Stimulated activated CD8-positive, alpha-beta memory T cell treated with anti-CD3 and anti-CD28 coated beads, Interleukin-15, amount 100 ng/mL, for 4 hours (primary cell): ENCODE data around the gene CAB39.

Source experiments
- DNase-seq, 2 donors: peaks; one replicate each; pipeline ENCODE4 v3.0.0-alpha.2; 2020; ENCODE audit warnings: low read depth in 2 of 2

CAB39 gene

DNA sequence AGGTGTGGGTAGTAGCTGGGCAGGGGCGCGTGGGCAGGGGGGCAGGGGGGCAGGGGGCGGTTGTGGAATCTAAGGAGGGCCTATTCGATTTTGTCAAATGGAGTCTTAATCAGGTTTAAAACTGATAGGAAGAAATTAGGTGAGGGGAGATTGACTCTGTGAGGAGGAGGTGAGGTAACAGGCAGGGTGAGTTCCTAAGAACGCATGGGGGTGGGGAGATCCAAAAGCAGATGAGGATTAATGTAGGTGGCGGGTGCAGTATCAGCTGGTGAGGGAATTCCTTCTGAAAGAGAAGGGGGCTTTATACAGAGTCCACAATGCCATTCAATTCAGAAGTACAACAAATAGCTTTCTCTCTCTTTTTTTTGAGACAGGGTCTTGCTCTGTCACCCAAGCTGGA is 72.7 kb downstream of the CAB39 start:
- DNase-seq, result no peak

DNA sequence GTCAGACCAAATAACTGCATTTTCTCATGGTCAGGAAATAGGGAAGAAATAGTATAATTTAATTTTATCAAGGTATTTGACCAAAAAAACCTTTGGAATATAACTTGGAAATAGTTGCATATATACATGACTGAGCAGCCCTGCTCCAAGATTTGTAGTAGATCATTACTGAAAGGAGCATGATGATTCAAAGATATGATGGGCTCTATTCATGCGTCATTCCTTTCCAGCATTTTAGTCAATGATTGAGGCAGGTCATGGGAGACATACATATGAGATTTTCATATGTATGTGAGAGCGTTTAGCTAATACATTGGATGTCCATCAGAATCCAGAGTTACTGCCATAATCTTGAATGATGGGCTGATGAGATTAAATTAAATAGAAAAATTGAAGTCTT is 74.5 kb downstream of the CAB39 start:
- no peak for DNase-seq

DNA sequence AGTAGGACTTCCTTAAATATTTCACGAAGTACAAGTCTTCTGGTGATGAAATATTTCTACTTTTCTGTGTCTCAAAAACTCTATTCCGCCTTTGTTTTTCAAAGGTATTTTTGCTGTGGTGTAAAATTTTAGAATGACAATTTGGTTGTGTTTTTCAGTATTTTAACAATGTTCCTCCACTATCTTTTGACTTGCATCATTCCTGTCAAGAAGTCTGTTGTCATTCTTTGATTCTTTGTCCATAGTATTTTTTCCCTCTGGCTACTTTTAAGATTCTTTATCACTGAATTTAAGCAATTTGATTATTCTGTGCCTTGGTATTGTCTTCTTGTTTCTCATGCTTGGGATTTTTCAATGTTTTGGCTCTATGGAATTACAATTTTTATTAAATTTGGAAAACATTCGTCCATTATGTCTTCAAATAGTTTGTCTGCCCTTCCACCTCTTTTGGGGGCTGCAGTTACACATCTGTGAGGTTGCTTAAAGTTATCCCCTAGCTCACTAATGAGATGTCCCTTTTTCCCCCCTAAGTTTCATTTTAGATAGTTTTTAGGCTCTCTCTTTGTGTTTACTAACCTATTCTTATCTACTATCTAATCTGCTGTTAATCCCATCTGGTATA is 76.0 kb downstream of the CAB39 start:
- DNase-seq, result no peak

DNA sequence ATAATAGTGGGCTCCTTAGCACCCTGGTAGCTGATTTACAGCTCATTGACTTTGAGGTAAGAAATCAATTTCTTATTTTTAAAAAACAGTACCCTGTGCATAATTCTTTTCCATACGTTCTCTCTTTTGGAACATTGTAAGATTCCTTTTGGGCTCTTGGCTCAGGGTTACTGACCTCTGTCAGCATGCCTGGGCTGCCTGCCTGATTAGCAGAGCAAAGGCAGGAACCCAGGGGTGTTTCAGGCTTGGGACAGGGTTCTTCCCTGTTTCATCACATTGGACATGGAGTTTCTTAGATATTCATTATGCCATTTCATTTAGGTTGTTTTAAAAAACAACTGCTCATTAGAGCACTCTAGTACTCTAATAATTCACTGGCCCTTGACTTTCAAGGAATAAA is 78.3 kb downstream of the CAB39 start:
- no peak for DNase-seq

DNA sequence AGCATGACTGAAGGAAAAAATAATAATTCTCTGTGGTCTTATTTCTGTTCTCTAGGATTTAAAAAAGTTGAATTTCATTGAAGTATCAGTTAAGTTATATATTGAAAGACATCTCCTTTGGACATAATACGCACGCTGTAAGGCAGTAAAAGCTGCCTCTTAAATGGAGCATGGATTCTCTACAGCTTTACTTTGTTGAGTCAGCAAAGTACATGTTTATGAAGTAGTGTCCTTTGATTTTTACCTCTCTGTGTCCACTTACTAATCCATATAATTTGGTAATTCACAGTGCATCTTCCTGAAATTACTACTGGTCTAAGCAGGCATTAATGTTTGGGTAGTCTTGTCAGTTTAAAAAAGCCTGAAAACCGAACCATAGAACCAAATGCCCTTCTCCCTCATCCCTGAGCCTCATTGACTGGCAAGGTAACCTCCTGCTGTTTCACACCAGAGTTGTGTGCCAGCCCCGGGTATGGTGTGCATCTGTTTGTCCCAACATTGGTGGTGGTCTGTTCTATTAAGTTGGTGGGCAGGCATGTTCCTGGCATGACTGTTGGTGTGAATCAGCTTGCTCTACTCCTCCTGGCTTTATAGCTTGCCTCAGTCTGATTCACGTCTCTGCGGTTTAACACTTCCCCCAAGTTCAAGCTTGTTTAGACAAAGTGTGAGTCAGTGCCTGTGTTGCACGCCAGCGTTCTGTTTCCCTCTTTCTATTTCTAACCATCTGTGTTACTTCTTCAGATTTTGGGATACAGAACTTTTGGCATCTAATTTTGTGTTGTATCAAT is 81.1 kb downstream of the CAB39 start:
- DNase-seq, result peak; percentile 50 to 71

DNA sequence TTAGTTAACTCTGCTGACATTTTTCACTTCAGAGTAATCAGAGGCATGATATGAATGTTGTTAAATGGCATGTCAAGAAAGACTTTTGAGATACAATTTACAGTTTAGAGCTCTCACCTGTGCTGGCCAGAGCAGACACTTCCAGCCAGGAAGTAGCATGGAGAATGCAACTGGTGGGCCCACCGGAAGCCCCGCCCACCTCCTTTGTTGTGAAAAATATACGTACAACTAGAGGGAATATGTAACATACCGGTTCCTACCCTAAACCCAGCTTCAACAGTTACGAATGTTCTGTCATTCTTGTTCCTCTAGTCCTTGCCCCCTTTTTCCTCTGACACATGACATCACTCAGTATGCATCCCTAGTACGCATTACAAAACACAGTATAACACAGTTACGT is 81.9 kb downstream of the CAB39 start:
- no peak for DNase-seq

DNA sequence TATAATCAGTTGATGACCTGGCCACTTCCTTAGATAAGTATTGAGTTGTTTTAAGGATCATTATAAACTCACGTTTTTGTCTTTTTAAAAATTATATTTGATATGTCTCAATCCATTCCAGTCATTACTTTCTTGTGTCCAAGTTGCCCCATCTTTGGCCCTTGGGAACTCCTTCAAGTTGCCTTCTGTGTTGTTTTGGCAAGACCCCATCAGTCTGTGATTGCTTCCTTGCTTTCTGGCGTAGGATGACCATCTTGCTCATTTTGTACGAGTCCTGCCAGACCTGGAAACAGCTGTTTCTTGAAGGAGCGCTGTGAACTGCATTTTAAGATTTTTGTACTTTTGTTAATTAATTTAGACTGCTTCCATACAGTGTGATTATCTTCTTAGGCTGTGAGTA is 83.2 kb downstream of the CAB39 start:
- DNase-seq, result no peak

DNA sequence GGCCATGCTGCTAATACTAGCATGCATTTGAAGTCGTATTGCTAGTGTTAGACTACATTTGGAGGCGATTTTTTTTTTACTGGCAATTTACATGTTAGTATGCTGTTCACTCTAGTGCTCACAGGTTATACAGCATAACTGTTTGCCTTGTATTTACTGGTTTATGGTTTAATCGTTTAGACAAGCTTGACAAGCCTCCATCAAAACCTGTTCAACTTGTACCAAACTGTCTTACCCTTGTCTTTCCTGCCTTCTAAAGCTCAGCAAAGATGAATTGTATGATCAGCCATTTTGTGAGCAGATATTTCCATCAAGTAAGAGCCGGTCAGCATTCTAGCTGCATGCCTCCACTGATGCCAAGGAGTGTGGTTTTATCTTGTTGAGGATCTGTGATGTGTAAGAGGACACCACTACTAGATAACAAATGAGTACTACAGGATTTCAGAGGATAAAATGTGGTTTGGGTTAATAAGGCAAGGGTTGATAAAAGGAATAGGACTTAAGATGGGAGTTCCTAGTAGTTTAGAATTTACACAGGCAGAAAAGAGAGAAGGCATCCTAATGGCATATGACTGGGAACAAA is 83.7 kb downstream of the CAB39 start:
- no peak for DNase-seq

DNA sequence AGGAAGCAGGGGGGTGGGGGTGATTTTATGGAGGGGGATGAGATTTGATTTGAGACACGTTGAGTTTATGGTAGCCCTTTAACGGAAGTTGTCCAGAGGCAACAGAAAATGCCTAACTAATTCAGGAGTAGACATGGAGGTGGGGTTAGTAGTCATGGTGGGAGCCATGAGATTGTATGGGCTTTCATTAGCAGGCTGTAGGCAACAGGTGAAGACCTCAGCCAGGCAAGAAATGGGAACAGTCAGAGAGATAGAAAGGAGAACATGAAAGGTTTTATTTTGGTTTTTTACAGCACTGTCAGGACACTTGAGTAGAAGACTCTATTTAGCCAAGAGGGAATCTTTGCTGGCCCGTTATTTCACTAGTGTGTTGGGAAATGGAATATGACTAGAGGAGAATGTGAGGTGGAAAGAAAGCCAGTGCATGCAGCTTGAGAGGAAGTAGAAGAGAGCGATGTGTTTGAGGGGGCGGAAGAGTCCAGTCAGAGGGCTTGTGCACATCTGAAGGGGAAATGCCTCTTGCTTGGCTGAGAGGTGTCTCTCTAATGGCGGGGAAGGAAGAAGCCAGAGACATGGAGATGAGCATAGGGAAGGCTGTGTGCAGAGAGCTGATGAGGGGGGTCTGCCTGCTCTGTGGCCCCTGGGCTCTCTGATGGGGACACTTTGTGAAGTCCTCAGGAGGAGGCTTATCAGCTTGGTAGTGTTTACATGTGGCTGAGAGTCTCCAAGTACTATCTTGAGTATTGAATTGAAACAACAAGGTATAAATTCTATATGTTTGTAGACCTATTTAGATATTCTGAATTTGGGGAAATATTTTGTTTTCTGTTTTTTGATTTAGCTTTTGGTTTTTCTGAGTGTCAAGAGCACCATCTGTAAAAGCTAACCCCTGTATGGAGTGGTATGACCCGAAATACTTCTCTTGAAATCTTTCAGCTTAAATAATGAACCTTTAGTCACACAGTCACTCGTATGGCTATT is 85.2 kb downstream of the CAB39 start:
- DNase-seq, result no peak

DNA sequence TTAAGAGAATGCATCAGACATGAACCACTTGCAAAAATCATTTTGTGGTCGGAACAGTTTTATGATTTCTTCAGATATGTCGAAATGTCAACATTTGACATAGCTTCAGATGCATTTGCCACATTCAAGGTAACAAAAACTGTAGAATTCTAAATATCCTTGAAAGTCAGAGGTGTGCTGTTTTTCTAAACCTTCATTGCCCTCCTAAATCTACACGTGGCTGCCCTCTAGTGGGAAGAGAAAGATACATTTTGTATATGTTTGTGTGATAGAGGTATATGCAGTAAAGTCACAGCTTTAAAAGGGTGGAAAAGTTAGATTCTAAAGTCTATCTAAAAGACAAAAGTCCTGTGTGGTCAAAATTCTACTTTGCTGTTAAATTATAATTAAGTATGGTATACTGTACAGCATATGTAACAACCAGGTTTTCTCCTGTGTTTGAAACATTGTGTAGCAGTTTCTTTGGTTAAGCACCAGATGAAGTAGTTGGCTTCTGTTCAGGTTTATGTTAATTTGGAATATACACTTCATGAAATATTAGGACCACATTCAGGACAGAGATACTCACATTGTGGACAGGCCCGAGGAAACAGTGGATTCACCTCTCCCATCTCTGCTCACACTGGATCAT is 86.2 kb downstream of the CAB39 start:
- DNase-seq, result no peak

DNA sequence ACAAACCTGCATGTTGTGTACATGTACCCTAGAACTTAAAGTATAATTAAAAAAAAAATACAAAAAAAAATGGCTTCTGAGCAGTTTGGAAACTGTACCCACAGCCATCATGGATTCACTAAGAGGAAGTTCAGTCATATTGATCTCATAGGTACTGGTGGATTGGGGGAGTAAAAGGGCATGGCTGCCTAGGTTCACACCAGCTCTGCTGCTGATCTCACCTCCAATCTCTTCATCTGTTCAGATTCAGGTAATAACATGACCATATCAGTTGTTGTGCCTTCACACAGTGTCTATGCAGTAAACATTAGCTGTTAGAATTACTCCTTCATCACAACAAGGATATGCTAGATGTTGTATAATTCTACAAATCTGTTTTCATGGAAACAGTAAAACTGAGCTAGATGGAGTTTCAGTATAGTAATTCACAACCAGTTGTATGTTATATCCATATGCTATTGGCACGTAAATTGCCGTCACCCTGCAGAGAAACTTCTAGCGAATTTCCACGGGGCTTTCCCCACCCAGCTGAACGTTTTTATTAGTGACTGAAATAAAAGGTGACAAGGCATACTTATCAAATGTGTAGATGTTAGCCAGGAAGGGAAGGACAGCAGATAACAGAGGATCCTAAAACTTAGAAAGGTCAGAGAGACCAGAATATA is 92.8 kb downstream of the CAB39 start:
- no peak for DNase-seq

DNA sequence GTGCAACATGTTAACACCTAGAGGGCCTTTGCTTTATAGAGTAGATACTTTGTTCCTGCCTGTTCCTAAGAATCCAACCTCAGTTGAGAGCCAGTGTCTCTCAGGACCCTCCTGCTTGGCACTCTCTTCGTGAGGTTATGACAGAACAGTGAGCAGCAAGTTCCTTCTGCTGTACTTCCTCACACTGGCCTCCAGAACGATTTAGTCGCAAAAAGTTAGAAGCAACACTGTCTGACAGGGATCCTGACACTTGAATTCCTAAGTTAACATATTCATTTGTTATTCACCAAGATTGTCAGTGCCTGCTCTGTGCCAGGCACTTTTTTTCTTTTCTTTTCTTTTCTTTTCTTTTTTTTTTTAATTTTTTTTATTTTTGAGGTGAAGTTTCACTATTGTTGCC is 95.1 kb downstream of the CAB39 start:
- DNase-seq, result no peak

DNA sequence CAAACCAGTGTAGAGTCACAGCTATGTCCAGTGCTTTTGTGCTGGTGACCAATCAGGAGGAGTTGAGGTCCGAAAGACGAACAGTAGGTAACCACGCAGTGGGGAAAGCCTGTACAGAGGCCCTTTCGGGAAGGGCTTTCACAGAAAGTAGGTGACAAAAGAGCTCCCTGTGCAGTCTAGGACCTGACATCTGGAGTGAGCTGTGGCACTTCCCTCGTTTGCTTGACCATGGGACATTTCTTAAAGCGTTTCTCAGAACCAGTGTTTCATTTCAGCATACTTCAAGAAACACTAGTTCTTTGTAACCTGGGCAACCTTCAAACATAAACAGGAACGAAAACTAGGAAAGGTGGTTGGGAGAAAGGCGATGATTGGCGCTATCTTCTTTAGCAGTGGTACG is 96.4 kb downstream of the CAB39 start:
- DNase-seq, result no peak

DNA sequence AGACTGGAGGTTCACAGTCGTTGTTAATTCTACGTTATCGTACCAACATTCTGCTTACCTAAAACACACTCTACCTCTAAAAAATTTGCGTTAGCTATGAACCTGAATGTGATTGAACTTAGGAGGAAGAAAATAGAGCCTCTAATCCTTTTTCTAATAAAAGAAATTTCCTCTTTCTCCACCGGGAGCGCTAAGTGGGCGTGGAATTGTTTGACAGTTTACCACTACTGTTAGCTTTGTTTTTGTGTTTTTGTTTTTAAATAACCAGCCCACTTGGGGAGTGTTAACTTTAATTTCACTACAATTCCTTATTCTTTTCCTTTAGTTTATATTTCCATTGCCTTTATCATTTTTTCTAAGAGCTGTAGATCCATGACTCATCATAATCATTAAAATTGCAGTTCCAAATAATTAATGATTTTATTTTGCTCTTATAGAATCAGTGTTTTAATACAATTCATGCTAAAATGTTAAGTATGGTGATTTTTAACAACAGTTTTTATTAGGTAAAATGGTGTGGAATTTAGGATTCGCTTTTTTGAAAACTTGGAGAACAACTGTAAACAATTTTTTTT is 97.1 kb downstream of the CAB39 start:
- no peak for DNase-seq

DNA sequence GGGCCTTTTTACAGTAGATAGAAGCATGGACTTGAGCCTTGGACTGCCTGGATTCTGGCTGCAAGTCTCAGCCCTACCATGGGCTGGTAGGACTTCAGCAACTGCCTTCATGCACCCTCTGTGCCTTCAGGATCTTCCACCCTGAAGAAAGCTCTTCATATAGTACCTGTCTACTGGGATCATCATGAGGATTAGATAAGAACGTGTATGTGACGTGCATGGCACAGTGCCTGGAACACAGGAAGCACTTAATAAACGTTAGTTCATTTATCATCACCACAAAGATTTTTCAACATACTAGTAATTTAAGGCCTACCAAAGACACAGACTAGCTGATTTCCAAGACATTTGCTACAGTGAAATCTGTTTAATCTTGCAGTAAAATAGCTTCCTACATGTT is 98.9 kb downstream of the CAB39 start:
- DNase-seq, result no peak

DNA sequence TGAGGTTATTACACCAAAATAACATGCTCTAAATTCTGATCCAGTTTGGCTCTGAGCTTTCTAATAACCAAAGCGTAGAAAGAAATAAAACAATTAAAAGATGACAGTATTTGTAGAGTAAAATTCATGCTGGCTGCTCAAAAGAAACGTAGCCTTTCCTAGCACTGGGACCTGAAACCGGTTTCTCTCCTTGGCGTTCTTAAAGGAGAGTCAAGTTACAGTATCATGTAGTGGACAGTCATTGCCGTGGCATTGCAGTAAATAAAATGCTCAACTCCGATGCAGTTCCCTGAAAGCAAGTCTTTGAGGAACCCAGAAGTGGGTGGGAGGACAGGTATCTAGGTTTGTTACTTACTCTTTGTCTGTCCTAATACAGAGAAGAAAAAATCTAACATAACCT is 99.4 kb downstream of the CAB39 start:
- no peak for DNase-seq

DNA sequence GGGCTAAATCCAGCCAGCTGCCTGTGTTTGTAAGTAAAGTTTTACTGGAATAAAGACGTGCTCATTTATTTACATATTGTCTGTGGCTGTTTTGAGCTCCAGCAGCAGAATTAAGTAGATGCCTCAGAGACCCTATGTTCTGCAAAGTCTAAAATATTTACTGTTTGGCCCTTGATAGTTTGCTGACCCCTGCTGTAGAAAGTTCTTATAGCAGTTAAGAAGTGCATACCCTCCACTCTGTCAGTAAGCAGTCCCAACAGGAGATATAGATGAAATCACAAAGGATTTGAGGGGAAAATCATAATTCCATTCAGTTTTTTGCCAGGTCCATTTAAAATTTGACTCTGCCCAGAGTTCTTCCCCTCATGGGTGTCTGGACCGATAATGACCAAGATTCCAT is 102.0 kb downstream of the CAB39 start:
- no peak for DNase-seq

DNA sequence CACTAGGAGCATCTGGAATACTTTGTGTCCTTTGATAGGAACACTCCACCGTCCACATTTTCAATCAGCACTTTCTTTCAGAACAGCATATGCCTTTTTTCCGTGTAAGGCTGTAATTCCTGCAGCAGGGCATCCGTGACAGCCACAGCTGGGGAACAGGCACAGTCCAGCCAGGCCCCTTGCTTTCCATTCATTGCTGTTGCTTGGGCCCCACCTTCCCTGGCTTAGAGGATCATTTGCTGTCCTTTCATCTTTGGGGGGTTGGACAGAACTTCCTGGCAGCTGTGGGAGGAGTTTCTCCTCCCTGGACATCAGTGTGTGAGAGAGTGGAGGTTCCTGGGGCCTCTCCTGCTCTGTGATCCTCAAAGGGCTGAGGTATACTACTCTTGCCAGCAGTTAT is 102.4 kb downstream of the CAB39 start:
- no peak for DNase-seq

DNA sequence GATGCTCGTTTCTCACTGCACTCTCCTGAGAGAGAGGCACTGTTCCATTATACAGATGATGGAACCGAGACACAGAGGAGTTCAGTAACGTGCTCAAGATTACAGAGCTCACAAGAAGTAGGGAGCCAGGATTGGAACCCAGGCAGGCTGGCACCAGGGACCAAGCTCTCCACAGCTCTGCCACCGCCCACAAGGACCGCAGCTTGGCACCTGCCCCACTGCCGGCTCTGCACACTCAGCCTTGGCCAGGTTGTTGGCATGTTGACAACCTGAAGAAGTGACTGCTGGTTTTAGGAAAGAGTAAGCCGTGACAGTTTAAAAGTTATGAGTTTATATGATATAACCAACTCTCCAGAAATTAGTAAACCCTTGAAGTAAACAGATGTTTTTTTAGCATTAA is 104.1 kb downstream of the CAB39 start:
- no peak for DNase-seq

DNA sequence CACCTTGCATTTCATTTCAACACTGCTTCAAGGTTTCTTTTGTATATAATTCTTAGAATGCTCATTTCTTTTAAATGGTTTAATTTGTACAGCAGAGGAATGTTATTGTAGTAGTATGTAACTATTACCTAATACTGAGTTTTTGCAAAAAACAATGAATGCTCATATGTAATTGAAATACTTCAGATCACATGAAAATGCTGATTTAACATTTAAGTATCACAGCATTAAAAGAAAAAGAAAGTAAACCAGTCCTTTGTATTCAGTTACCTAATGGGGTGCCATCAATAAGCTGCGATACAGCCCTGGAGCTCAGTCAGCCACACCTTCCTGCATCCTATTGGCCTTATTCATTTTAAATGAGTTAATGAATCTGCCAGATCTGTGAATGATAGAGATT is 106.8 kb downstream of the CAB39 start:
- DNase-seq, result no peak
